Measurements from ENCODE around the gene GREB1. TPM values are rescaled to one million over a fixed set of nuclear protein-coding genes. Genes with fewer than 3 reads are reported as not detected.

Gene GREB1
- total RNA-seq, 2 experiments from 2014 or later, result 0.91 to 1.4 TPM

- Mint-ChIP-seq H3K27me3 (peaks cover 16% of the 10 kb centered on the region), H3K36me3 (no peaks in the 10 kb centered on the region), H3K27ac (no peak overlapping the region), H3K4me3 (no peak overlapping the region), H3K4me1 (no peaks in the 10 kb centered on the region), H3K9me3 (ENCODE audit: low read depth) (no peaks in the 10 kb centered on the region)
- DNase-seq (no peak), ATAC-seq (no peak)
- CTCF ChIA-PET, result no interaction called here
Measured at GRCh38 chr2:11515490-11515981, 18.3 kb upstream of the GREB1 start.

GRCh38 chr2:11516984-11517648 is 16.7 kb upstream of the GREB1 start:
- no peaks in the 10 kb centered on the region for H3K36me3 Mint-ChIP-seq
- ATAC-seq (no peak), DNase-seq (no peak)
- no peaks in the 10 kb centered on the region for H3K4me1 Mint-ChIP-seq
- no peaks in the 10 kb centered on the region for H3K9me3 Mint-ChIP-seq (ENCODE audit: low read depth)
- H3K4me3 Mint-ChIP-seq, result no peak overlapping the region
- H3K27me3 Mint-ChIP-seq, result peaks cover 9% of the 10 kb centered on the region
- H3K27ac Mint-ChIP-seq, result no peak overlapping the region
- CTCF ChIA-PET, result no interaction called here

- Mint-ChIP-seq H3K27ac (no peak overlapping the region), H3K36me3 (no peaks in the 10 kb centered on the region), H3K4me1 (no peaks in the 10 kb centered on the region), H3K27me3 (peaks cover 9% of the 10 kb centered on the region), H3K4me3 (no peak overlapping the region), H3K9me3 (ENCODE audit: low read depth) (no peaks in the 10 kb centered on the region)
- CTCF ChIA-PET, result no interaction called here
- ATAC-seq (no peak), DNase-seq (no peak)
Measured at GRCh38 chr2:11517906-11518305, 15.9 kb upstream of the GREB1 start.

- Mint-ChIP-seq H3K9me3 (ENCODE audit: low read depth) (no peaks in the 10 kb centered on the region), H3K27me3 (peaks cover under 1% of the 10 kb centered on the region), H3K4me1 (peaks cover 6% of the 10 kb centered on the region), H3K4me3 (no peak overlapping the region), H3K27ac (no peak overlapping the region), H3K36me3 (no peaks in the 10 kb centered on the region)
- DNase-seq (no peak), ATAC-seq (no peak)
- CTCF ChIA-PET, result interaction anchor here (0.9 to 1.2 kb wide), 2 partner anchors 63 to 217 kb away, joined by 3 read pairs; no protein-coding TSS in a partner anchor
Measured at GRCh38 chr2:11520092-11520693, 13.7 kb upstream of the GREB1 start.

GRCh38 chr2:11521775-11522174 is 12.1 kb upstream of the GREB1 start:
- Mint-ChIP-seq H3K36me3 (no peaks in the 10 kb centered on the region), H3K27me3 (no peaks in the 10 kb centered on the region), H3K9me3 (ENCODE audit: low read depth) (no peaks in the 10 kb centered on the region), H3K4me3 (no peak overlapping the region), H3K4me1 (peaks cover 6% of the 10 kb centered on the region), H3K27ac (no peak overlapping the region)
- DNase-seq, result no peak
- CTCF ChIA-PET, result no interaction called here
- no peak for ATAC-seq

GRCh38 chr2:11524470-11524869 is 9.4 kb upstream of the GREB1 start:
- H3K27ac Mint-ChIP-seq, result no peak overlapping the region
- H3K9me3 Mint-ChIP-seq (ENCODE audit: low read depth), result no peaks in the 10 kb centered on the region
- peaks cover 9% of the 10 kb centered on the region for H3K4me1 Mint-ChIP-seq
- CTCF ChIA-PET, result no interaction called here
- ATAC-seq (no peak), DNase-seq (no peak)
- peaks cover 18% of the 10 kb centered on the region for H3K27me3 Mint-ChIP-seq
- no peak overlapping the region for H3K4me3 Mint-ChIP-seq
- no peaks in the 10 kb centered on the region for H3K36me3 Mint-ChIP-seq

- Mint-ChIP-seq H3K27me3 (peaks cover 19% of the 10 kb centered on the region), H3K36me3 (no peaks in the 10 kb centered on the region), H3K9me3 (ENCODE audit: low read depth) (no peaks in the 10 kb centered on the region), H3K27ac (no peak overlapping the region), H3K4me1 (peaks cover 9% of the 10 kb centered on the region), H3K4me3 (no peak overlapping the region)
- CTCF ChIA-PET, result interaction anchor here (1.1 to 1.5 kb wide), 4 partner anchors 13 to 59 kb away, joined by 3 to 4 read pairs (median 3); no protein-coding TSS in a partner anchor
- DNase-seq, result no peak
- ATAC-seq, result no peak
Measured at GRCh38 chr2:11525762-11526161, 8.1 kb upstream of the GREB1 start.

- no peaks in the 10 kb centered on the region for H3K9me3 Mint-ChIP-seq (ENCODE audit: low read depth)
- ATAC-seq (no peak), DNase-seq (no peak)
- H3K27me3 Mint-ChIP-seq, result peaks cover 23% of the 10 kb centered on the region
- H3K4me1 Mint-ChIP-seq, result peaks cover 11% of the 10 kb centered on the region
- no peak overlapping the region for H3K4me3 Mint-ChIP-seq
- CTCF ChIA-PET, result interaction anchor here (1.1 to 1.5 kb wide), 4 partner anchors 17 to 57 kb away, joined by 3 to 4 read pairs (median 3); no protein-coding TSS in a partner anchor
- H3K36me3 Mint-ChIP-seq, result no peaks in the 10 kb centered on the region
- H3K27ac Mint-ChIP-seq, result no peak overlapping the region
Measured at GRCh38 chr2:11527001-11527400, 6.8 kb upstream of the GREB1 start.

GRCh38 chr2:11528228-11528627 is 5.6 kb upstream of the GREB1 start:
- Mint-ChIP-seq H3K27ac (no peak overlapping the region), H3K9me3 (ENCODE audit: low read depth) (no peaks in the 10 kb centered on the region), H3K27me3 (peaks cover 35% of the 10 kb centered on the region), H3K4me3 (no peak overlapping the region), H3K4me1 (peaks cover 20% of the 10 kb centered on the region), H3K36me3 (no peaks in the 10 kb centered on the region)
- CTCF ChIA-PET, result interaction anchor here (1.1 kb wide), 1 partner anchor 15 kb away, joined by 3 read pairs; no protein-coding TSS in a partner anchor
- no peak for DNase-seq
- ATAC-seq, result no peak

GRCh38 chr2:11530864-11531465 is 2.9 kb upstream of the GREB1 start:
- Mint-ChIP-seq H3K4me3 (no peak overlapping the region), H3K36me3 (no peaks in the 10 kb centered on the region), H3K4me1 (peaks cover 28% of the 10 kb centered on the region), H3K27ac (no peak overlapping the region), H3K27me3 (peaks cover 54% of the 10 kb centered on the region), H3K9me3 (ENCODE audit: low read depth) (no peaks in the 10 kb centered on the region)
- DNase-seq, result no peak
- CTCF ChIA-PET, result interaction anchor here (1.1 kb wide), 1 partner anchor 51 kb away, joined by 3 read pairs; no protein-coding TSS in a partner anchor
- no peak for ATAC-seq

- ATAC-seq, result peak; percentile 16
- peaks cover 25% of the 10 kb centered on the region for H3K4me1 Mint-ChIP-seq
Measured at GRCh38 chr2:11532416-11533055, 1.3 kb upstream of the GREB1 start.

GRCh38 chr2:11534071-11534745 is 363 bp downstream of the GREB1 start:
- Mint-ChIP-seq H3K27me3 (peaks cover 47% of the 10 kb centered on the region), H3K27ac (no peak overlapping the region), H3K36me3 (no peaks in the 10 kb centered on the region), H3K9me3 (ENCODE audit: low read depth) (no peaks in the 10 kb centered on the region), H3K4me3 (no peak overlapping the region), H3K4me1 (peaks cover 25% of the 10 kb centered on the region)
- CTCF ChIA-PET, result interaction anchor here (0.7 to 1.9 kb wide), 2 partner anchors 49 to 87 kb away, joined by 3 to 5 read pairs; no protein-coding TSS in a partner anchor
- DNase-seq, result no peak
- no peak for ATAC-seq

More at GRCh38 chr2:11532416-11533055, 1.3 kb upstream of the GREB1 start:
- Mint-ChIP-seq H3K4me3 (no peak overlapping the region), H3K9me3 (ENCODE audit: low read depth) (no peaks in the 10 kb centered on the region), H3K27ac (no peak overlapping the region), H3K27me3 (peaks cover 60% of the 10 kb centered on the region), H3K36me3 (no peaks in the 10 kb centered on the region)
- CTCF ChIA-PET, result interaction anchor here (1.9 kb wide), 1 partner anchor 51 kb away, joined by 5 read pairs; no protein-coding TSS in a partner anchor
- DNase-seq, result no peak
